Cardiac fibroblast (primary cell): Measurements from ENCODE around the gene JPH4.

Source experiments
- DNase-seq, 2 donors: peaks; one replicate each; pipeline versions ENCODE4 v3.0.0 to v3.0.0-alpha.2; 2010; ENCODE audit warnings: low read depth in 2 of 2
- H3K4me3 ChIP-seq, 2 donors: replicated peaks in 1 of 2; 1 replicate in 1 of 2; 2 replicates in 1 of 2; pipeline ENCODE4 v1.5.1; 2011; ENCODE audit warnings: low read depth in 2 of 2, low read length in 2 of 2, mild to moderate bottlenecking in 2 of 2, moderate library complexity in 1 of 2
- CTCF ChIP-seq: IDR thresholded peaks from one replicate; pipeline ENCODE4 v1.5.1; 2011; ENCODE audit warnings: low read depth, mild to moderate bottlenecking, low read length, inconsistent platforms

JPH4 gene

DNA sequence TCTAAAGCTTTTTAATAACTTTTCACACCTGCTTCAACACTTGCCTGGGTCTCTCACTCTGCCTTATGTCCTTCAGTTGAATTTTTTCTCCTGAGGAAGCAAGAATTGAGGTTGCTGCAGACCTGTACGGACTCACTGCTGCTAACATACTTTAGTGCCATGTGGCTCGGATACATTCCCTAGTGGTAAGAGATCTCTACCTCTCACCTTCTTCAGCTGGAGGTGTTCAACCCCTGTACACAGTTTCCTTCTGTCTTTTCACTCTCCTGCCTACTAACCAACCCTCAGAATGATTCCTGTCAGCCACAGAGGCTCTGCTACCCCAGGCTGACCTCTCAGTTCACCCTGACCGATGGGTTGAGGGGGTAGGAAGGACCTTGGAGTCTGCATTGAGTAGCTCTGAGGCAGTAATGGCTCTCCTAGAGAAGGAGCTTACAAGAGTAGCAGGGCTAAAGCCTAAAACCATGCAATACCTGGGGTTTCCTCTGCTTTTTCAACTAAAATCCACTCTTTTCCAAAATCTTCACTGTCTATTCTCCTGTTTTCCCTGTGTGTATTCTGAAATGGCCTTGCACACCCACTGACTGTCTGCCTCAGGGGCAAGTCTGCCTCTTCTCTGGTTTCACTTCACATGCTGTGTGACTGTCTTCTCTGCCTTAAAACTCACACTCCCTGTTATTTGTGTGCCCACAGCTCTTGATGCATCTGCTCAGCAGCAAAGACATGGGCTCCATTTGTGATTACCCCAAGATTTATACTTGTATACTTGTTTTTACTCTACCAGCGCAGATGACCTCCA, 43.5 kb upstream of the JPH4 start:
- TF ChIP-seq CTCF: no peak
- DNase-seq: no peak

GRCh38 chr14:23621204-23621931, 42.8 kb upstream of the JPH4 start:
- no peak for TF ChIP-seq CTCF
- no peak overlapping the region for H3K4me3 ChIP-seq

More for the DNA sequence above, 43.5 kb upstream of the JPH4 start:
- H3K4me3 ChIP-seq: no peak overlapping the region

DNA sequence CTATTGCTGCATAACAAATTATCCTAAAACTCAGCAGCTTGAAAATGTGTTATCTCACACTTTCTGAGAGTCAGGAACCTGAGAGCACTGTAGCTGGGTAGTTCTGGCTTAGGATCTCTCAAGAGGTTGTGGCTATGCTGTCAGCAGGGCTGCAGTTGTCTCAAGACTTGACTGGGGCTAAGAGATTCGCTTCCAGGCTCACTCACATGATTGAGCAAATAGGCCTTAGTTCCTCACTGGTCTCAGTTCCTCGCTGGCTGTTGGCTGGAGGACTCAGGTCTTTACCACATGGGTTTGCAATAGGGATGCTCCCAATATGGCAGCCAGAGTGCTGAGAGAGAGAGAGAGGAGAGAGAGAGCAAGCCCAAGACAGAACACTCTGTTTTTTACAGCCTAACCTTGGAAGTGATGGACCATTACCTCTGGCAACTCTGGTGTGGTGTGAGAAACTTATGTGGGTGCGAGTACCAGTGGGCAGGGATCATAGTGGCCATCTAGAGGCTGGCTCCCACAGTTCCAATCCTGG, 41.6 kb upstream of the JPH4 start:
- no peak overlapping the region for H3K4me3 ChIP-seq
- TF ChIP-seq CTCF: no peak
- no peak for DNase-seq

More at GRCh38 chr14:23621204-23621931, 42.8 kb upstream of the JPH4 start:
- DNase-seq: no peak

DNA sequence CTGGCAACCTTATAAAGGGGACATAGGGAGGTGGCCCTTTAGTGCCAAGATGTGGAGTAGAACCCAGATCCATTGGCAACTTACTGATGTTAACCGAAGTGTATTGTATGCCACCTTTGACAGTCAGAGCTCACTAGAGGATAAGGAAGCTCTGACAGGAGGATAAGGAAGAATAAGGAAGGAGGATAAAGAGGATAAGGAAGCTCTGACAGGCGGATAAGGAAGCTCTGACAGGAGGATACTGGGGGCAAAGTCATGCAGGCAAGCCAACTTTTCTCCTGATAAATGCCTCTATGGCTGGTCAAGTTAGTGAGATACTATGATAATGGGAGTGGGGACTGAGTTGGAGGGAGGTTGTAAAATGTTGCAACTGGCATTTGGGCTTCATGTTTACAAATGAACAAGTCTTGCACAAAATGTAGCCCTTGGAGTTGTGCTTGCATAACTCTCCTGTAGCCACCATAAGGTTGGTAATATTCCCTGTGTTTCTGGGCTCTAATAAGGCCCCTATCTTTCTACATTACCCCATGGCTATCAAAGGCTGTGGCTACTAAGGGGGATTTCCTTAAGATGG, 39.9 kb upstream of the JPH4 start:
- no peak for TF ChIP-seq CTCF
- DNase-seq: no peak
- no peak overlapping the region for H3K4me3 ChIP-seq

- no peak for TF ChIP-seq CTCF
- DNase-seq: no peak
- H3K4me3 ChIP-seq: no peak overlapping the region
Measured at GRCh38 chr14:23617539-23617938, 38.9 kb upstream of the JPH4 start.

- DNase-seq: no peak
- no peak for TF ChIP-seq CTCF
- H3K4me3 ChIP-seq: no peak overlapping the region
Measured at GRCh38 chr14:23615856-23616255, 37.3 kb upstream of the JPH4 start.
